Astrocyte of the spinal cord (primary cell): ENCODE measurements around the gene S1PR3.

ENCODE experiments used
- DNase-seq: peaks from one replicate; pipeline ENCODE4 v3.0.0; 2011; ENCODE audit warnings: low read depth, low spot score
- H3K4me3 ChIP-seq: 2 replicates; pipeline ENCODE4 v1.5.1; 2011; ENCODE audit warnings: low read depth, mild to moderate bottlenecking, low read length, moderate library complexity
- in situ Hi-C: cut with HindIII; loops from 2 replicates; pipeline ENCODE4 v1.10.0; 2017; ENCODE audit warnings: low sequenced_read_pairs
- TF ChIP-seq, protein P1 (sequence below): IDR thresholded peaks from 2 replicates; pipeline ENCODE4 v1.5.1; 2012; ENCODE audit warnings: low read depth, mild to moderate bottlenecking, low read length, inconsistent platforms

Gene S1PR3

DNA sequence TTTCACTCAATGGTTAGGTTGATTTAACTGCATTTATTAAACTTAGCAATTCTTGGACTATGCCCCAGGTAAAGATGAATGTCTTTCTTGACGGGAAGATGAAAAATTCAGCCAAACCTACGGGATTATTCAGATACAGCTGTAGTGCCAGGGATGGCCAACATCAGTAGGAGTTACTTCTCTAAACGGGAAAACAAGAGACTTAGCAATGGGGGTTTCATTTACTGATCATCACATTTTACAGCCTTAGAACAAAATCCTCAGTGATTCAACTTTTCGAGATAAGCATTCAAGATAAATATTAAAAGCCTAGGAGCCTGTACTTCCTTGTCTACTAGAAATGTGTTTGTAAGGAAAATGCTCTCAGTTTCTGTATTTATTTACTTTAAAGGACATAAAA lies 46.1 kb downstream of the S1PR3 start:
- H3K4me3 ChIP-seq: no peak overlapping the region
- no peak for DNase-seq
- TF ChIP-seq, protein P1, sequence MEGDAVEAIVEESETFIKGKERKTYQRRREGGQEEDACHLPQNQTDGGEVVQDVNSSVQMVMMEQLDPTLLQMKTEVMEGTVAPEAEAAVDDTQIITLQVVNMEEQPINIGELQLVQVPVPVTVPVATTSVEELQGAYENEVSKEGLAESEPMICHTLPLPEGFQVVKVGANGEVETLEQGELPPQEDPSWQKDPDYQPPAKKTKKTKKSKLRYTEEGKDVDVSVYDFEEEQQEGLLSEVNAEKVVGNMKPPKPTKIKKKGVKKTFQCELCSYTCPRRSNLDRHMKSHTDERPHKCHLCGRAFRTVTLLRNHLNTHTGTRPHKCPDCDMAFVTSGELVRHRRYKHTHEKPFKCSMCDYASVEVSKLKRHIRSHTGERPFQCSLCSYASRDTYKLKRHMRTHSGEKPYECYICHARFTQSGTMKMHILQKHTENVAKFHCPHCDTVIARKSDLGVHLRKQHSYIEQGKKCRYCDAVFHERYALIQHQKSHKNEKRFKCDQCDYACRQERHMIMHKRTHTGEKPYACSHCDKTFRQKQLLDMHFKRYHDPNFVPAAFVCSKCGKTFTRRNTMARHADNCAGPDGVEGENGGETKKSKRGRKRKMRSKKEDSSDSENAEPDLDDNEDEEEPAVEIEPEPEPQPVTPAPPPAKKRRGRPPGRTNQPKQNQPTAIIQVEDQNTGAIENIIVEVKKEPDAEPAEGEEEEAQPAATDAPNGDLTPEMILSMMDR: no peak
- in situ Hi-C loops: no loop called here

DNA sequence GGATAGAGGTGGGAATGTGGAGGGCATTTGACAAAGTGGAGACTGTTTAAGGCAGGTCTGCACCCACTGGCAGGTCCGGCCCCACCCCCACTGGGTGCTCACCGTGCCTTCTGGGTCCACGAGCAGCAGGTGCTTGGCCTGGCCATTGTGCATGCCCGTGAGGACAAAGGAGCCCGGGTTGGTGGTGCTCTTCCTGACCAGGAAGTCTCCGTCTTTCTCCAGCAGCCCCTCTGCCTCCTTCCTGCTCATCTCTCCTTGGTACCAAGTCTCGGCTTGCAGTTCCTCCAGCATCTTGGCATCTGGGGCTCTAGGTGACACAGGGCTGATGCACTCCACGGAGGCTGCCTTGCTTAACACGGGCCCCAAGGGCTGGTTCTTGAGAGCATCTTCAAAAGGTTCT lies 46.6 kb downstream of the S1PR3 start:
- H3K4me3 ChIP-seq: no peak overlapping the region
- TF ChIP-seq, protein P1: no peak
- DNase-seq: no peak
- in situ Hi-C loops: no loop called here

DNA sequence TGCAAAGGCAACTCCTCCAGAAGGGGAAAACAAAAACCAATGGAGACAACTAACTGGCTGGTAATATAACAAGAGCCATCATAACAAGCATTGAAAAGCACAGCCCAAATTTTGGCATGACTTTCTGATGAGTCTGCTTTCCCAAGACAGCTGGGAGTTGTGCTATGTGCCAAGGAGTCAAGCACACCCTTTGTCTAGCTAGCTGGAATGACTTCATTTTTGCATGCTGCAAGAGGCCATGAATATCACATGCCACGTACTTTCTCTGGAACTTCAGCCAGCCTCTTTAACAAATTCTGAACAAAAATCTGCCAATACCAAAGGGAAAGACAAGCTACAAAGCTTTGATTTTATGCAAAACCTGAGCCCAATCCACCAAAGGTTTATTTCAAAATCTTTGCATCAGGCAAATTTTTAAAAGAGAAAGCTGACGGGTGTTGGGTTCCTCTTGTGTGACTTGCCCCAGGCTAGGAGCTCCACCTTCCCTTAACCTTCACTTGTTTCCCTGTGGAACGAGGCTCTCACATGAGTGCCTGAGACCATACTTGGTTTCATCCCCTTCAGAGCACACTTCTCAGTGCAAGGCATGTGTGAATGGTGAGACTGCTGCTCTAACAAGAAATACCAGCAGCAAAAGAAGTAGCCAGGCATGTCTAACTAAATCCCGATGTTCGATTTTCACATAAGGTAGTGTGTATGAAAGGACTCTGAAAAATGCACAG lies 47.3 kb downstream of the S1PR3 start:
- no peak overlapping the region for H3K4me3 ChIP-seq
- DNase-seq: peak; percentile 85
- in situ Hi-C loops: no loop called here
- TF ChIP-seq, protein P1: no peak

DNA sequence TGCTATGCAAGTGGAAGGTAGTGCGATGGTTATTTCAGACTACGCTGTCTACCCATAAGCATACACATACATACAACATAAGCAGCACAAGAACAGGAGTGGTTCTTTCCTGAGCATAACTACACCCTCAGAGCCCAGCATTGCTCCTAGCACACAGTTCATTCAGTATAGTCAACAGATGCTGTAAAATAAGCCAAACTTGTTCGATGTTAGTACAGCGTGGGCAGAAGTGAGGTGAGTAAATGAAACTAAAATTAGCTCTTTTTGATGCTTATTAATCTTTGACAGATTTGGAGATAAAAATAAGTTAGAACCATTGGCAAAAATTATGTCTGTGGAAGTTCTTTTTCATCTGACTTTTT lies 47.8 kb downstream of the S1PR3 start:
- no peak for DNase-seq
- in situ Hi-C loops: no loop called here

DNA sequence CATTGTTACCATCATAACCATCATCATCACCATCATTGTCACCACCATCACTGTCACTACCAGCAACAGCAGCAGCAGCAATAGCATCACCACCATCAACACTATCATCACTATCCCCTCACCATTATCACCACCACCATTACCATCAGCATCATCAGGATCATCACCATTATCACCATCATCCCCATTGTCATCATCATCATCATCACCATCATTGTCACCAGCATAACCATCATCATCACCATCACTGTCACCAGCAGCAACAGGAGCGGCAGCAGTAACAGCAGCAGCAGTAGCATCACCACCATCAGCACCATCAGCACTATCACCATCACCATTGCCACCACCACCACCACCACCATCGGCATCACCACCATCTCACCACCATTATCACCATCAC lies 48.4 kb downstream of the S1PR3 start:
- H3K4me3 ChIP-seq: no peak overlapping the region
- in situ Hi-C loops: no loop called here
- TF ChIP-seq, protein P1: no peak
- no peak for DNase-seq

More for the DNA sequence above, 47.8 kb downstream of the S1PR3 start:
- TF ChIP-seq, protein P1: no peak
- no peak overlapping the region for H3K4me3 ChIP-seq

DNA sequence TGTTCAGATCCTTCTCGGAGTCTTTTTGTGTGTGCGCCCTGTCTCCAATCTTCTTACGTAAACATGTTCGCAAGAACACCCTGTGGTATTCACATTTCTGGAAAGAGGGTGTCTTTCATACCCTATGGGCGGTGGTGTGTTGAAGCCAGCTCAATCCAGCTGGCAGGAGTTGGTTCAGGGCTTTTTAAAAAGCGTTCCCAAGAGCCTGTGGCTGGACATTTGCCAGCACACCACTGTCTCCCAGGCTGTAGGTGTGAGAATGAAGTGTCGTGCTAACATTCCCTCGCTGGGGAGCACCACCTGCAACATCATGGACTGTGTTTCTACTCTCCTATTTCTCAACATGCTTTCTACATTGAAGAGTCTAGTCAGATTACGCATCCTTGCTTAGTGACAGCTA lies 51.7 kb downstream of the S1PR3 start:
- in situ Hi-C loops: no loop called here
- DNase-seq: no peak
- H3K4me3 ChIP-seq: no peak overlapping the region

More for the DNA sequence above, 51.7 kb downstream of the S1PR3 start:
- TF ChIP-seq, protein P1: no peak
